Coronary artery (tissue), 2 donors: ENCODE data around the gene PLIN5.

ENCODE experiments used
- DNase-seq: peaks from one replicate; pipeline ENCODE4 v3.0.0-alpha.2; 2017; ENCODE audit warnings: low spot score
- H3K27ac ChIP-seq, 2 donors: fragments of 200-600 bp; sonication (generic); one replicate each; pipeline ENCODE4 v1.5.1; 2016 to 2019
- H3K4me3 ChIP-seq: fragments of 200-600 bp; sonication (generic); 2 replicates; pipeline ENCODE4 v1.5.1; 2016; ENCODE audit warnings: mild to moderate bottlenecking, moderate library complexity
- TF ChIP-seq, protein P1 (sequence below): fragments of 200-600 bp; sonication (generic); IDR thresholded peaks from one replicate; pipeline ENCODE4 v1.5.1; 2019; ENCODE audit warnings: antibody characterized with exemption

The PLIN5 gene

DNA sequence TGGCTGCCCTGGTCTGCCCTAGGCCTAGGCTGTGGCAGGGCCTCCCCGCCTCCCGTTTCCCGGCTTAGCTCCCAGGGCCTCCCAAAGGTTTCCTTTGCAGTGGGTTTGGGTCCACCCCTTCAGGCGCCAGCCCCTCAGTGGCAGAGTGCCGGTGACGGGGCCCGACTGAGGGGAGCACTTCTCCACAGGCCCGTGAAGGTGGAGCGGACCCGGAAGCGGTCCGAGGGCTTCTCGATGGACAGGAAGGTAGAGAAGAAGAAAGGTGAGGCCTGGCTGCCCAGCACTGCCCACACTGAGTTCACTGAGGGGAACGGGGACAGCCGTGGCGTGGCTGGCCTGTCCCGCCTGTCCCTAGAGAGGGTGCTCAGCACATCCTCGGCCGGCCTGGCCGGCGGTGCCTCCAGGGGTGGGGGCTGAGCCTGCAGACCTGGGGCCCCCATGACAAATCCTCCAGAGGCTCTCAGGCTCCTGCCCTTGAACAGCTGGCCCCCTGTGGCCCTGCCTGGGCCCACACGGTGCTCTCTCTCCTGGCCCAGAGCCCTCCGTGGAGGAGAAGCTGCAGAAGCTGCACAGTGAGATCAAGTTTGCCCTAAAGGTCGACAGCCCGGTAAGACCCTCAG, 37.1 kb downstream of the PLIN5 start:
- Histone ChIP-seq H3K27ac (no peak overlapping the region), H3K4me3 (no peak overlapping the region)
- TF ChIP-seq, protein P1, sequence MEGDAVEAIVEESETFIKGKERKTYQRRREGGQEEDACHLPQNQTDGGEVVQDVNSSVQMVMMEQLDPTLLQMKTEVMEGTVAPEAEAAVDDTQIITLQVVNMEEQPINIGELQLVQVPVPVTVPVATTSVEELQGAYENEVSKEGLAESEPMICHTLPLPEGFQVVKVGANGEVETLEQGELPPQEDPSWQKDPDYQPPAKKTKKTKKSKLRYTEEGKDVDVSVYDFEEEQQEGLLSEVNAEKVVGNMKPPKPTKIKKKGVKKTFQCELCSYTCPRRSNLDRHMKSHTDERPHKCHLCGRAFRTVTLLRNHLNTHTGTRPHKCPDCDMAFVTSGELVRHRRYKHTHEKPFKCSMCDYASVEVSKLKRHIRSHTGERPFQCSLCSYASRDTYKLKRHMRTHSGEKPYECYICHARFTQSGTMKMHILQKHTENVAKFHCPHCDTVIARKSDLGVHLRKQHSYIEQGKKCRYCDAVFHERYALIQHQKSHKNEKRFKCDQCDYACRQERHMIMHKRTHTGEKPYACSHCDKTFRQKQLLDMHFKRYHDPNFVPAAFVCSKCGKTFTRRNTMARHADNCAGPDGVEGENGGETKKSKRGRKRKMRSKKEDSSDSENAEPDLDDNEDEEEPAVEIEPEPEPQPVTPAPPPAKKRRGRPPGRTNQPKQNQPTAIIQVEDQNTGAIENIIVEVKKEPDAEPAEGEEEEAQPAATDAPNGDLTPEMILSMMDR, result no peak
- DNase-seq, result no peak

DNA sequence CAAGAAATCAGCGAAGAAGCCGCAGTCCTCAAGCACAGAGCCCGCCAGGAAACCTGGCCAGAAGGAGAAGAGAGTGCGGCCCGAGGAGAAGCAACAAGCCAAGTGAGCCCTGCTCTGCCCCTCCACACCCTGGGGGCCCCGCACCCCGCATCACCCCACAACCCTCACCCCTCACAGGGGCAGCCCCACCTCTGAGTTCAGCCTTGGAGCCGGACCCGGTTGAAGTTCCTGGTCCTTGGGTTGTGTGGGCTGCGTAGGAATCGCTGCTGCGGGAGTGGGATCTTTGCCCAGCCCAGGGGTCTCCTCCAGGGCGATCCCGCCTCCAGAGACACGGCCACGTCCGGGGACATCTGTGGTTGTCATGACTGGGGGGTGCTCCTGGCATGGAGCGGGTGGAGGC, 38.7 kb downstream of the PLIN5 start:
- Histone ChIP-seq H3K27ac (no peak overlapping the region), H3K4me3 (no peak overlapping the region)
- DNase-seq, result no peak
- TF ChIP-seq, protein P1, result no peak

DNA sequence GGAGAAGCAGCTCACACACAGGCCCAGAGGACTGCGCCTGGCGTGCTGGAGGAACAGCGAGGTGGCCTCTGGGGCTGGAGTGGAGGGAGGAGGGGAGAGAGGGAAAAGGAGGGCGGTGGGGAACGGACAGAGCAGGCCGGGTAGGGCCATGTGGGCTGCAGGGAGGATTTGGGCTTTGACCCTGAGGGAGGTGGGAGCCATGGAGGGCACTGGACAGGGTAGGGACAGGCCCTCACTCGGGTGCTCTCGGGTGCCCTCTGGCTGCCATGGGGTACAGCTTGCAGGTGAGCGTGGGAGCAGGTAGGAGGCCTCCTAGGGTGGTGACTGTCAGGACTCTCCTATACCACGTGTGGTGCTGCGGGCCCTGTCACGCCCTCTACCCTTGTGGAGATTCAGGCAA, 39.6 kb downstream of the PLIN5 start:
- Histone ChIP-seq H3K4me3 (no peak overlapping the region), H3K27ac (no peak overlapping the region)
- DNase-seq, result no peak
- TF ChIP-seq, protein P1, result no peak

DNA sequence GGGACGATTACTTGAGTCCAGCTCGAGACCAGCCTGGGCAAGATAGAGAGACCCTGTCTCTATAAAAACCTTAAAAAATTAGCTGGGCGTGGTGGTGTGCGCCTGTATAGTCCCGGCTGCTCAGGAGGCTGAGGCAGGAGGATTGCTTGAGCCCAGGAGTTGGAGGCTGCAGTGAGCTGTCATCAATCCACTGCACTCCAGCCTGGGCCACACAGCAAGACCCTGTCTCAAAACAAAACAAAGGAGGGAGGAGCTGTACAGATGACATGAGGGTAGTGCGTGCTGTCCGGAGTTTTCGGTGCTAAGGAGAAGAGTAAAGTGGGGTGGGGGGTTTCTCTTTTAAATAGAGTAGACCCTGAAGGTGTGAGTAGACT, 40.3 kb downstream of the PLIN5 start:
- TF ChIP-seq, protein P1, result no peak
- H3K27ac ChIP-seq, result no peak overlapping the region

DNA sequence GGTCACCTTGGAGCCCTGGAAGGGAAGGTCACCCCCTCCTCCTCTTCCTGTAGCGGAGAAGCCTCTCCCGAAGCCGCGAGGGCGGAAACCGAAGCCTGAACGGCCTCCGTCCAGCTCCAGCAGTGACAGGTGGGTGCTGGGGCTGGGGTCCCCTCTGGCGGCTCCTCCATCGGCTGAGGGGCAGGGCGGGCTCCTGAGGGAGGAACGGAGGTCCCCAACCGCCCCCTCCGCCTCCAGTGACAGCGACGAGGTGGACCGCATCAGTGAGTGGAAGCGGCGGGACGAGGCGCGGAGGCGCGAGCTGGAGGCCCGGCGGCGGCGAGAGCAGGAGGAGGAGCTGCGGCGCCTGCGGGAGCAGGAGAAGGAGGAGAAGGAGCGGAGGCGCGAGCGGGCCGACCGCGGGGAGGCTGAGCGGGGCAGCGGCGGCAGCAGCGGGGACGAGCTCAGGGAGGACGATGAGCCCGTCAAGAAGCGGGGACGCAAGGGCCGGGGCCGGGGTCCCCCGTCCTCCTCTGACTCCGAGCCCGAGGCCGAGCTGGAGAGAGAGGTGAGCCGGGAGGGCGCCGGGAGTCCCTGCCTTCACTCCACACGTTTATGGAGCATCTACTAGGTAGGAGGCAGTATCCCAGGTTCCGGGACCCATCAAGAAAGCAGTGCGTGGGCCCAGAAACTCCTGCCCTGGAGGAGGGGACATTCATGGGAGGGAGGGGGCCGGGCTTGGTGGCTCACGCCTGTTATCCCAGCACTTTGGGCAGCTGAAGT, 40.9 kb downstream of the PLIN5 start:
- TF ChIP-seq, protein P1, result no peak
- H3K4me3 ChIP-seq, result no peak overlapping the region
- DNase-seq, result no peak
- H3K27ac ChIP-seq, result no peak overlapping the region

More for the DNA sequence above, 40.3 kb downstream of the PLIN5 start:
- H3K4me3 ChIP-seq, result no peak overlapping the region
- DNase-seq, result no peak

DNA sequence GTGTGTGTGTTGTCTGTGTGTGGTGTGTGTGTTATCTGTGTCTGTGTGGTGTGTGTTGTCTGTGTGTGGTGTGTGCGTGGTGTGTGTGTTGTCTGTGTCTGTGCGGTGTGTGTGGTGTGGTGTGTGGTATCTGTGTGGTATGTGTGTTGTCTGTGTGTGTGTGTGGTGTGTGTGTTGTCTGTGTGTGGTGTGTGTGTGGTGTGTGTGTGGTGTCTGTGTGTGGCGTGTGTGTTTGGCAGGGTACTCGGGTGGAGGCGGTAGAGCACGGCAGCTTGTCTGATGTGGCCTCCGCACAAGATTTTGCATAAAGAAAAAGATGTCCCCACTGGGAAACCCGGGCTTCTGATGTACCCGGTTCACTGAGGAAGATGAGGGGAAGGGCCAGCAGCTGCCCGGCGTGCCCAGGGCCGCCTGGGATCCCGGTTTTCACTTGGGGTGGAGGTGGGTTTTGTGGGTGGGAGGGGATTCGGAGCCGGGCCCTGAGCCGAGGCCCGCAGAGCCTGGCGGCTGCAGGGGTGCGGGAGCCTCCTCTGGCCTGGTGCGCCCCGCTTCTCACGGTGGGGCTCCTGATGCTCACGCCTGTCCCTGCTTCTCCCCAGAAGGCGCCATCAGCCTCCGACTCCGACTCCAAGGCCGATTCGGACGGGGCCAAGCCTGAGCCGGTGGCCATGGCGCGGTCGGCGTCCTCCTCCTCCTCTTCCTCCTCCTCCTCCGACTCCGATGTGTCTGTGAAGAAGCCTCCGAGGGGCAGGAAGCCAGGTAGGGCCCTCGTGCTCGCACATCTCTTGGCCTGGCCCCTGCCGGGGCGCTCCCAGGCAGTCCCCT, 41.7 kb downstream of the PLIN5 start:
- H3K4me3 ChIP-seq, result no peak overlapping the region
- H3K27ac ChIP-seq, result no peak overlapping the region
- TF ChIP-seq, protein P1, result no peak
- DNase-seq, result no peak
